Uterus (tissue), 4 donors: ENCODE data around the gene KRT34. TPM values are rescaled to one million over a fixed set of nuclear protein-coding genes. Genes with fewer than 3 reads are reported as not detected.
"Not testable (repeated sequence)": the region's sequence is repeated elsewhere in the genome, so short reads cannot be mapped to it uniquely, and the experiment has no call there.

Experiments used
- DNase-seq, 2 donors: peaks; one replicate each; pipeline ENCODE4 v3.0.0-alpha.2; 2019 to 2020
- H3K27ac ChIP-seq, 2 donors: fragments of 200-600 bp; sonication (generic); 1 replicate in 1 of 2; 2 replicates in 1 of 2; pipeline ENCODE4 v1.5.1; 2016 to 2018
- H3K27me3 ChIP-seq, 2 donors: fragments of 200-600 bp; sonication (generic); one replicate each; pipeline ENCODE4 v1.5.1; 2018 to 2019; ENCODE audit warnings: control low read depth in 1 of 2
- H3K36me3 ChIP-seq, 2 donors: fragments of 200-600 bp; sonication (generic); one replicate each; pipeline ENCODE4 v1.5.1; 2019; ENCODE audit warnings: control low read depth in 1 of 2
- H3K4me1 ChIP-seq, 2 donors: fragments of 200-600 bp; sonication (generic); one replicate each; pipeline ENCODE4 v1.5.1; 2018 to 2019; ENCODE audit warnings: control low read depth in 1 of 2
- H3K4me3 ChIP-seq, 2 donors: fragments of 200-600 bp; sonication (generic); 1 replicate in 1 of 2; 2 replicates in 1 of 2; pipeline ENCODE4 v1.5.1; 2018 to 2019; ENCODE audit warnings: mild to moderate bottlenecking in 1 of 2
- H3K9me3 ChIP-seq, 2 donors: fragments of 200-600 bp; sonication (generic); one replicate each; pipeline ENCODE4 v1.5.1; 2019; ENCODE audit warnings: control low read depth in 1 of 2
- POLR2A ChIP-seq, 2 donors: fragments of 450-650 bp; IDR thresholded peaks; one replicate each; pipeline ENCODE4 v1.6.1; 2016; ENCODE audit warnings: antibody characterized with exemption in 2 of 2, mild to moderate bottlenecking in 1 of 2, moderate library complexity in 1 of 2
- intact Hi-C: fragments of 100-400 bp; cut with DNase I; formaldehyde crosslinking; loops from one replicate; pipeline ENCODE4 v1.15.1; 2023; ENCODE audit warnings: low total_unique reads
- total RNA-seq, 4 donors: library from RNA; depleted of rRNA in 3 of 4; stranded (reverse); fragments of >200 nt in 3 of 4; gene quantifications; one replicate each; pipeline versions ENCODE4 v1.1.0 to v1.2.4, GENCODE V29; 2014 to 2023
- TF ChIP-seq, protein P1 (sequence below), 4 experiments: fragments of 200-600 bp in 2 of 4; fragments of 450-650 bp in 2 of 4; sonication (generic) in 2 of 4; IDR thresholded peaks; one replicate each; pipeline ENCODE4 v1.5.1; 2016 to 2019; ENCODE audit warnings: antibody characterized with exemption in 4 of 4, mild to moderate bottlenecking in 2 of 4, moderate library complexity in 1 of 4
- donor health status: DM: yes; HTN: yes; CAD: no.

Gene KRT34
- total RNA-seq, 4 donors from 2014 or later, result 0.28 TPM; not detected in 3

DNA sequence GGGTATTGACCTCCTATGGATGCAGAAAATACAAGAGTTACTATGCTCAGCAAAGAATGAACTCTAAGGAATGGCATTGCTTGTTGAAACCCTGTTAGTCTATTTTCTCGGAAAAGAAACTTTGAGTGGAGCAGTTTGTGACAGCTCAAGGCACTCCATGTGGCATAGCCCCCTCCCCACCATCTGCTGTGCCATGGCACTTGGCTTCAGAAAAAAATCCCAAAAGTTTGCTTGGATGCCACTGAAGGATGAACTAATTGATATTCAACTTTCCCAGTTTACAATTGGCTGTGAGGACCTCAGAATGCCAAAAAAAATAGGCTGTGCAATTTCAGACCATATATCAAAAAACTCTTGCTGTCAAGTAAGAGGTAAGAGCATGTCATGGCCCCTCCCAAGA, 13.5 kb upstream of the KRT34 start:
- no peak overlapping the region for H3K27ac ChIP-seq
- no peaks in the 10 kb centered on the region for H3K9me3 ChIP-seq
- H3K27me3 ChIP-seq, result no peaks in the 10 kb centered on the region
- H3K36me3 ChIP-seq, result no peaks in the 10 kb centered on the region
- no peaks in the 10 kb centered on the region for H3K4me1 ChIP-seq
- intact Hi-C loops, result no loop called here
- TF ChIP-seq, protein P1, sequence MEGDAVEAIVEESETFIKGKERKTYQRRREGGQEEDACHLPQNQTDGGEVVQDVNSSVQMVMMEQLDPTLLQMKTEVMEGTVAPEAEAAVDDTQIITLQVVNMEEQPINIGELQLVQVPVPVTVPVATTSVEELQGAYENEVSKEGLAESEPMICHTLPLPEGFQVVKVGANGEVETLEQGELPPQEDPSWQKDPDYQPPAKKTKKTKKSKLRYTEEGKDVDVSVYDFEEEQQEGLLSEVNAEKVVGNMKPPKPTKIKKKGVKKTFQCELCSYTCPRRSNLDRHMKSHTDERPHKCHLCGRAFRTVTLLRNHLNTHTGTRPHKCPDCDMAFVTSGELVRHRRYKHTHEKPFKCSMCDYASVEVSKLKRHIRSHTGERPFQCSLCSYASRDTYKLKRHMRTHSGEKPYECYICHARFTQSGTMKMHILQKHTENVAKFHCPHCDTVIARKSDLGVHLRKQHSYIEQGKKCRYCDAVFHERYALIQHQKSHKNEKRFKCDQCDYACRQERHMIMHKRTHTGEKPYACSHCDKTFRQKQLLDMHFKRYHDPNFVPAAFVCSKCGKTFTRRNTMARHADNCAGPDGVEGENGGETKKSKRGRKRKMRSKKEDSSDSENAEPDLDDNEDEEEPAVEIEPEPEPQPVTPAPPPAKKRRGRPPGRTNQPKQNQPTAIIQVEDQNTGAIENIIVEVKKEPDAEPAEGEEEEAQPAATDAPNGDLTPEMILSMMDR (IDR thresholded peaks at IDR 0.05), result no peak
- no peak for TF ChIP-seq POLR2A (IDR thresholded peaks at IDR 0.05)
- H3K4me3 ChIP-seq, result no peak overlapping the region
- DNase-seq, result no peak

- intact Hi-C loops, H3K27me3 ChIP-seq, H3K4me1 ChIP-seq, H3K9me3 ChIP-seq, DNase-seq, H3K36me3 ChIP-seq, H3K4me3 ChIP-seq, H3K27ac ChIP-seq: not testable (repeated sequence)
Observed at GRCh38 chr17:41395044-41395443, 12.9 kb upstream of the KRT34 start.

GRCh38 chr17:41394254-41394996, 12.3 kb upstream of the KRT34 start:
- Histone ChIP-seq H3K9me3 (no peaks in the 10 kb centered on the region), H3K27me3 (no peaks in the 10 kb centered on the region), H3K36me3 (no peaks in the 10 kb centered on the region), H3K4me3 (no peak overlapping the region), H3K27ac (no peak overlapping the region), H3K4me1 (no peaks in the 10 kb centered on the region)
- intact Hi-C loops, result no loop called here
- TF ChIP-seq POLR2A (IDR thresholded peaks at IDR 0.05), result no peak
- TF ChIP-seq, protein P1 (IDR thresholded peaks at IDR 0.05), result no peak
- no peak for DNase-seq

GRCh38 chr17:41393826-41394225, 11.7 kb upstream of the KRT34 start:
- H3K9me3 ChIP-seq, result no peaks in the 10 kb centered on the region
- no peaks in the 10 kb centered on the region for H3K27me3 ChIP-seq
- no peak overlapping the region for H3K27ac ChIP-seq
- intact Hi-C loops, result no loop called here
- H3K4me3 ChIP-seq, result no peak overlapping the region
- DNase-seq, result no peak
- TF ChIP-seq POLR2A (IDR thresholded peaks at IDR 0.05), result no peak
- H3K36me3 ChIP-seq, result no peaks in the 10 kb centered on the region
- H3K4me1 ChIP-seq, result no peaks in the 10 kb centered on the region

DNA sequence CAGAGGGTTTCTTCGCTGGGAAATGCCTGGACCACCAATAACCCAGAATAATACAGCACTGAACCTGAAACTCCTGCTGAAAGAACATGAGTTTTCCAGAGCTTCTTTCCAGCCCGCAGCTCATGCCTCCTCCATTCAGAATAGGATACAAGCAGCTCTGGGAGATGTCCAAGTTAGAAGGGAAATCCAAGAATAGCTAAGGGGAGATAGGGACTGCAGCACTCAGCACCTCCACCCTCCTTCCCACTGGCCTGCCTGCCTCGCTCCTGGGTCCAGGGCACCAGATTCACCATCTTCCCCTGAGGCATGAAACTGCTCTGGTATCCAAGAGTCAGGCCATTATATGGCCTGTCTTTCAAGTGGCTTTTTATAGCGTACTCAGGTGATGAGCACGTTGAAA, 11.2 kb upstream of the KRT34 start:
- intact Hi-C loops, result no loop called here
- Histone ChIP-seq H3K36me3 (no peaks in the 10 kb centered on the region), H3K4me3 (no peak overlapping the region), H3K9me3 (no peaks in the 10 kb centered on the region), H3K4me1 (no peaks in the 10 kb centered on the region), H3K27ac (no peak overlapping the region), H3K27me3 (no peaks in the 10 kb centered on the region)
- TF ChIP-seq, protein P1 (IDR thresholded peaks at IDR 0.05), result no peak
- no peak for TF ChIP-seq POLR2A (IDR thresholded peaks at IDR 0.05)
- no peak for DNase-seq

- H3K27me3 ChIP-seq, result no peaks in the 10 kb centered on the region
- H3K4me1 ChIP-seq, result no peaks in the 10 kb centered on the region
- H3K36me3 ChIP-seq, result no peaks in the 10 kb centered on the region
- TF ChIP-seq, protein P1 (IDR thresholded peaks at IDR 0.05), result no peak
- TF ChIP-seq POLR2A (IDR thresholded peaks at IDR 0.05), result no peak
- no peaks in the 10 kb centered on the region for H3K9me3 ChIP-seq
- no peak for DNase-seq
- no peak overlapping the region for H3K4me3 ChIP-seq
- H3K27ac ChIP-seq, result no peak overlapping the region
- intact Hi-C loops, result no loop called here
Observed at GRCh38 chr17:41392278-41392677, 10.2 kb upstream of the KRT34 start.
